K562 (cell line): Measurements from ENCODE around the gene OR2W3. TPM values are rescaled to one million over a fixed set of nuclear protein-coding genes. Genes with fewer than 3 reads are reported as not detected.
A peak's percentile ranks its signal among the peaks of the same experiment; 100 is the strongest.

Experiments used
- ATAC-seq: fragments of 200-7000 bp; cut with Tn5 transposase; 3 replicates; pipeline ENCODE4 v1.9.1; 2020; ENCODE audit warnings: moderate library complexity
- BruUV-seq: library from RNA; stranded (reverse); fragments of 400-500 nt; replicated peaks from 2 replicates; lab custom pipeline; 2021; lab: Mats Ljungman, UMichigan
- CTCF ChIA-PET: fragments of 300-600 bp; formaldehyde crosslinking; extraction: SDS; loops from one replicate; lab custom pipeline; 2021; ENCODE audit warnings: low intra/inter-chr PET ratio; lab: Yijun Ruan, JAX
- POLR2A ChIA-PET: fragments of 300-600, 350-650 bp; sonication (Branson Sonifier 250); formaldehyde crosslinking; extraction: SDS; loops from one replicate; lab custom pipeline; 2021; ENCODE audit warnings: antibody characterized with exemption, inconsistent platforms; lab: Yijun Ruan, JAX
- DNase-seq, 4 experiments: peaks; one replicate each; pipeline versions ENCODE4 v3.0.0 to v3.0.0-alpha.2; 2011 to 2018; ENCODE audit warnings: low spot score in 3 of 4, mixed read lengths in 3 of 4; ENCODE audit errors: extremely low read depth in 1 of 4
- FAIRE-seq: peaks from 2 replicates; lab custom pipeline; 2011; peaks lifted over from hg19 to GRCh38; lab: Jason Lieb, UNC
- H2AFZ ChIP-seq: 2 replicates; pipeline ENCODE4 v1.6.0; 2011; ENCODE audit warnings: low read depth, low read length, control low read depth, inconsistent platforms
- H3K27ac ChIP-seq: fragments of 200-600 bp; 3 replicates; pipeline ENCODE4 v1.8.0; 2011; ENCODE audit warnings: low read depth, mild to moderate bottlenecking, control low read depth, inconsistent platforms, low read length, moderate library complexity, mixed read lengths; ENCODE audit errors: extremely low read depth
- H3K27me3 ChIP-seq, 2 experiments: fragments of 300-600 bp in 1 of 2; 2 replicates in 1 of 2; 3 replicates in 1 of 2; pipeline versions ENCODE4 v1.6.0 to v1.8.0; 2011; ENCODE audit warnings: inconsistent platforms in 2 of 2, low read length in 2 of 2, mild to moderate bottlenecking in 1 of 2, mixed read lengths in 1 of 2, moderate library complexity in 1 of 2; ENCODE audit not compliant: control insufficient read depth in 2 of 2, insufficient read depth in 2 of 2
- H3K36me3 ChIP-seq: fragments of 300-600 bp; 3 replicates; pipeline ENCODE4 v1.8.0; 2011; ENCODE audit warnings: mild to moderate bottlenecking, low read length, inconsistent platforms; ENCODE audit not compliant: control insufficient read depth, insufficient read depth
- H3K4me1 ChIP-seq, 2 experiments: fragments of 200-600 bp in 1 of 2; replicated peaks in 1 of 2; 2 replicates in 1 of 2; 3 replicates in 1 of 2; pipeline versions ENCODE4 v1.5.1 to v1.8.0; 2011; ENCODE audit warnings: inconsistent platforms in 2 of 2, low read length in 2 of 2, mild to moderate bottlenecking in 1 of 2, mixed read lengths in 1 of 2, moderate library complexity in 1 of 2; ENCODE audit not compliant: control insufficient read depth in 2 of 2, insufficient read depth in 2 of 2
- H3K4me2 ChIP-seq: 2 replicates; pipeline ENCODE4 v1.6.1; 2011; ENCODE audit warnings: low read length, control low read depth, inconsistent platforms, mixed read lengths; ENCODE audit not compliant: insufficient read depth
- H3K4me3 ChIP-seq: fragments of 200-600 bp; sonication (generic), shearing (Covaris generic); 2 replicates; pipeline ENCODE4 v1.5.1; 2016; ENCODE audit warnings: control low read depth, inconsistent platforms
- H3K79me2 ChIP-seq: fragments of 200-600 bp; 3 replicates; pipeline ENCODE4 v1.8.0; 2011; ENCODE audit warnings: low read length, inconsistent platforms; ENCODE audit not compliant: control insufficient read depth, insufficient read depth
- H3K9ac ChIP-seq, 2 experiments: 2 replicates each; pipeline versions ENCODE4 v1.6.0 to v1.6.1; 2011; ENCODE audit warnings: low read depth in 2 of 2, low read length in 2 of 2, control low read depth in 1 of 2, inconsistent platforms in 1 of 2, mild to moderate bottlenecking in 1 of 2, mixed read lengths in 1 of 2; ENCODE audit not compliant: insufficient read depth in 1 of 2
- H3K9me1 ChIP-seq: one replicate; pipeline ENCODE4 v1.6.0; 2011; ENCODE audit warnings: inconsistent platforms, mild to moderate bottlenecking, low read length, moderate library complexity; ENCODE audit not compliant: control insufficient read depth, insufficient read depth
- H3K9me3 ChIP-seq: replicated peaks from 2 replicates; pipeline ENCODE4 v1.5.1; 2011; ENCODE audit warnings: low read depth, low read length, inconsistent platforms; ENCODE audit not compliant: control insufficient read depth, insufficient read depth
- H4K20me1 ChIP-seq: replicated peaks from 2 replicates; pipeline ENCODE4 v1.6.1; 2011; ENCODE audit warnings: low read length, inconsistent platforms, mixed read lengths; ENCODE audit not compliant: control insufficient read depth, insufficient read depth
- CREBBP ChIP-seq: IDR thresholded peaks from one replicate; pipeline ENCODE4 v1.6.1; 2012; ENCODE audit warnings: low read depth, mild to moderate bottlenecking, control low read depth, inconsistent platforms, low read length
- DACH1 ChIP-seq: fragments of 450-650 bp; IDR thresholded peaks from 2 replicates; pipeline ENCODE4 v1.6.1; 2018; ENCODE audit not compliant: partially characterized antibody
- KAT2B ChIP-seq: IDR thresholded peaks from one replicate; pipeline ENCODE4 v1.6.1; 2012; ENCODE audit warnings: low read depth, mild to moderate bottlenecking, control low read depth, inconsistent platforms, low read length, moderate library complexity
- TRIM25 ChIP-seq: fragments of 450-650 bp; IDR thresholded peaks from 2 replicates; pipeline ENCODE4 v1.7.0; 2016; ENCODE audit warnings: borderline replicate concordance
- ZNF217 ChIP-seq: sonication (generic); formaldehyde crosslinking; IDR thresholded peaks from 2 replicates; pipeline ENCODE4 v1.8.0; 2022; ENCODE audit warnings: mild to moderate bottlenecking, missing genetic modification reagents
- ZNF717 ChIP-seq: fragments of 250-450 bp; sonication (Bioruptor Pico); IDR thresholded peaks from 2 replicates; pipeline ENCODE4 v1.5.0; 2021
- WGBS: fragments of 100-300 bp; shearing (Covaris generic); methylation state at CpG from one replicate; pipeline ENCODE4 v1.1.6; 2016; ENCODE audit warnings: low coverage, mixed read lengths; ENCODE audit not compliant: insufficient coverage; ENCODE audit errors: missing lambda C conversion rate; 5-methylcytosine and 5-hydroxymethylcytosine counted together
- in situ Hi-C: fragments of 300-500 bp; cut with MboI; formaldehyde crosslinking; loops from 4 replicates; pipeline ENCODE4 v1.15.0; 2018; ENCODE audit warnings: inconsistent platforms, mixed read lengths
- intact Hi-C: fragments of 100-400 bp; cut with micrococcal nuclease; formaldehyde crosslinking; loops from 2 replicates; pipeline ENCODE4 v1.14.2; 2022
- polyA plus RNA-seq, 8 experiments: library from polyadenylated mRNA; depleted of rRNA in 4 of 8; stranded (reverse) in 5 of 8; unstranded in 3 of 8; fragments of >200 nt; fragmentation: Nextera tagmentation in 2 of 8; fragmentation: Illumina TruSeq in 1 of 8; extraction: Ambion mirVana in 2 of 8; extraction: Trizol in 1 of 8; gene quantifications; 2 replicates each; pipeline versions ENCODE4 v1.2.1 to v1.2.3, GENCODE V29; 2011 to 2014; ENCODE audit warnings: inconsistent platforms in 1 of 8, missing spikeins in 1 of 8
- total RNA-seq, 7 experiments: library from RNA; depleted of rRNA in 6 of 7; stranded (reverse); fragments of >200 nt in 6 of 7; fragmentation: Illumina TruSeq in 2 of 7; extraction: Trizol in 2 of 7; gene quantifications; 2 replicates each; pipeline versions ENCODE4 v1.2.1 to v1.2.3, GENCODE V29; 2011 to 2021; ENCODE audit warnings: low replicate concordance in 1 of 7

OR2W3 gene
- total and polyA plus RNA-seq, 9 of the 15 experiments (the other 6 are each of a cell fraction or from before 2014, with no cell fraction given): 0.67 to 7.6 (median 3.7) TPM

GRCh38 chr1:247914941-247915662 is 19.7 kb downstream of the OR2W3 start:
- no peaks in the 10 kb centered on the region for H4K20me1 ChIP-seq
- no peak overlapping the region for H3K9ac ChIP-seq
- H3K27me3 ChIP-seq: no peaks in the 10 kb centered on the region
- no peak for DNase-seq
- no TSS peak for BruUV-seq
- no peak overlapping the region for H3K4me2 ChIP-seq
- ChIA-PET CTCF (interaction anchor here (0.6 to 1.1 kb wide), 4 partner anchors 13 to 233 kb away, joined by 3 read pairs; no protein-coding TSS in a partner anchor), POLR2A (interaction anchor here (2.7 kb wide), 1 partner anchor 8 kb away, joined by 8 read pairs; no protein-coding TSS in a partner anchor)
- TF ChIP-seq TRIM25 (no peak), ZNF217 (CRISPR knock-in tag) (no peak), DACH1 (no peak), KAT2B (no peak), CREBBP (no peak), ZNF717 (CRISPR knock-in tag) (no peak)
- in situ Hi-C loops (no loop called here), intact Hi-C loops (no loop called here)
- H3K27ac ChIP-seq: no peak overlapping the region
- H3K36me3 ChIP-seq: no peaks in the 10 kb centered on the region
- H2AFZ ChIP-seq: no peak overlapping the region
- no peaks in the 10 kb centered on the region for H3K4me1 ChIP-seq
- H3K9me1 ChIP-seq: no peaks in the 10 kb centered on the region
- H3K9me3 ChIP-seq: no peaks in the 10 kb centered on the region; the same call in 1 of the 2 replicates
- no peak for FAIRE-seq
- H3K79me2 ChIP-seq: no peaks in the 10 kb centered on the region
- ATAC-seq: peak; percentile 63
- 0% methylated on average over 4 of the region's 4 CpGs for WGBS
- no peak overlapping the region for H3K4me3 ChIP-seq
